GM12875 (cell line): ENCODE measurements around the gene MACF1.
A peak's percentile ranks its signal among the peaks of the same experiment; 100 is the strongest.
"Not testable (repeated sequence)": the region's sequence is repeated elsewhere in the genome, so short reads cannot be mapped to it uniquely, and the experiment has no call there.

ENCODE experiments used
- H3K4me3 ChIP-seq: one replicate; pipeline ENCODE4 v1.5.1; 2011; ENCODE audit warnings: low read depth, low read length, control low read depth
- CTCF ChIP-seq: IDR thresholded peaks from 2 replicates; pipeline ENCODE4 v1.5.1; 2011; ENCODE audit warnings: low read depth, mild to moderate bottlenecking, control low read depth, inconsistent platforms, low read length, moderate library complexity, borderline replicate concordance; ENCODE audit not compliant: insufficient read depth

Gene MACF1

GRCh38 chr1:39194398-39195051 is 10.0 kb upstream of the MACF1 start:
- H3K4me3 ChIP-seq = no peak overlapping the region
- TF ChIP-seq CTCF = no peak

- H3K4me3 ChIP-seq = no peak overlapping the region
- TF ChIP-seq CTCF = no peak
These were observed 9.1 kb upstream of the MACF1 start for GRCh38 chr1:39195166-39196111.

GRCh38 chr1:39196244-39197215 is 8.0 kb upstream of the MACF1 start:
- H3K4me3 ChIP-seq = no peak overlapping the region

GRCh38 chr1:39199593-39199992 is 4.9 kb upstream of the MACF1 start:
- no peak for TF ChIP-seq CTCF
- H3K4me3 ChIP-seq = no peak overlapping the region

More at GRCh38 chr1:39196244-39197215, 8.0 kb upstream of the MACF1 start:
- TF ChIP-seq CTCF = no peak

GRCh38 chr1:39205102-39205780 is 746 bp downstream of the MACF1 start:
- TF ChIP-seq CTCF = no peak
- H3K4me3 ChIP-seq = peak overlapping the region; percentile 61

GRCh38 chr1:39205781-39206464 is 1.4 kb downstream of the MACF1 start:
- TF ChIP-seq CTCF = no peak
- peak overlapping the region; percentile 61 for H3K4me3 ChIP-seq

GRCh38 chr1:39208360-39208759 is 3.9 kb downstream of the MACF1 start:
- H3K4me3 ChIP-seq = not testable (repeated sequence)
